ENCODE data around the gene HECTD1. TPM values are rescaled to one million over a fixed set of nuclear protein-coding genes. Genes with fewer than 3 reads are reported as not detected.

Gene HECTD1
- polyA plus RNA-seq, 2 of the 4 experiments (the other 2 are of a cell fraction), result 60.7 to 149 TPM

DNA sequence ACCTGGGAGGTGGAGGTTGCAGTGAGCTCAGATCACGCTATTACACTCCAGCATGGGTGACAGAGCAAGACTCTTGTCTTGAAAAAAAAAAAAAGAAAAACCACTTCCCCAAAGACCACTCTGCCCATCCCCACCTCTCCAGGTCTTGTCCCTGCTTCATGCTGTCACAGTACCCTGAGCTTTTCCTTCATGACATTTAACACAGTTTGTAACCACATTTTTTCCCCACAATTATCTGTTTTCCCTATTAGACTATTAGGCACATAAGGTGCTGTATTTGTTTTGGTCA lies 6.9 kb downstream of the HECTD1 start (continued):
- TF ChIP-seq, protein P1, sequence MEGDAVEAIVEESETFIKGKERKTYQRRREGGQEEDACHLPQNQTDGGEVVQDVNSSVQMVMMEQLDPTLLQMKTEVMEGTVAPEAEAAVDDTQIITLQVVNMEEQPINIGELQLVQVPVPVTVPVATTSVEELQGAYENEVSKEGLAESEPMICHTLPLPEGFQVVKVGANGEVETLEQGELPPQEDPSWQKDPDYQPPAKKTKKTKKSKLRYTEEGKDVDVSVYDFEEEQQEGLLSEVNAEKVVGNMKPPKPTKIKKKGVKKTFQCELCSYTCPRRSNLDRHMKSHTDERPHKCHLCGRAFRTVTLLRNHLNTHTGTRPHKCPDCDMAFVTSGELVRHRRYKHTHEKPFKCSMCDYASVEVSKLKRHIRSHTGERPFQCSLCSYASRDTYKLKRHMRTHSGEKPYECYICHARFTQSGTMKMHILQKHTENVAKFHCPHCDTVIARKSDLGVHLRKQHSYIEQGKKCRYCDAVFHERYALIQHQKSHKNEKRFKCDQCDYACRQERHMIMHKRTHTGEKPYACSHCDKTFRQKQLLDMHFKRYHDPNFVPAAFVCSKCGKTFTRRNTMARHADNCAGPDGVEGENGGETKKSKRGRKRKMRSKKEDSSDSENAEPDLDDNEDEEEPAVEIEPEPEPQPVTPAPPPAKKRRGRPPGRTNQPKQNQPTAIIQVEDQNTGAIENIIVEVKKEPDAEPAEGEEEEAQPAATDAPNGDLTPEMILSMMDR (IDR thresholded peaks at IDR 0.05), result no peak

DNA sequence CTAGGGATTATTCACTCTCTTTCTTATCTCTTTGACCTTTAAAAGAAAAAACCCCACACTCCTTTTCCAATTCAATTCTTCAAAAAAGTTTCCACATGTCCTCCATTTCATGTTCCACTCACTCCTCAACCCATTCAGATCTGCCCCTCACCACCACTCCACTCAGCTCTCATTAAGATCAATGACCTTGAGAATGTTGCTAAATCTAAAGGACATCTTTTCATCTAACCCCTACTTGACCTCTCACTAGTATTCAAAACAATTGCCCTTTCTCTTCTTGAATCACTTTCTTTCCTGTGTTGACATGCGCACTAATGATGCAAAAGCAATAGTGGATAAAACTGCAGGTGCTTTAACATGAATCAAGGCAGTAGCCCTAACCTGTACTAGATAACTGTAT lies 9.9 kb downstream of the HECTD1 start:
- ATAC-seq (no peak), DNase-seq (ENCODE audit: low read depth in 1 of 2, low spot score in 1 of 2) (no peak), FAIRE-seq (no peak)
- 100% methylated on average over 1 of the region's 1 CpG for WGBS (ENCODE audit: missing lambda C conversion rate)
- Histone ChIP-seq H3K4me2 (no peak overlapping the region), H3K4me1 (peaks cover 65% of the 10 kb centered on the region), H3K27ac (no peak overlapping the region), H3K4me3 (no peak overlapping the region), H3K9me3 (no peaks in the 10 kb centered on the region)
- POLR2A ChIA-PET, result no interaction called here
- TF ChIP-seq RARB (CRISPR knock-in tag; IDR thresholded peaks at IDR 0.05) (no peak), NFE2L2 (conservative IDR thresholded peaks at IDR 0.05; ENCODE audit: low read length) (no peak), RAD21 (conservative IDR thresholded peaks at IDR 0.05 in 1 of 2, IDR thresholded peaks at IDR 0.05 in 1 of 2) (no peak), TP53 (CRISPR knock-in tag; IDR thresholded peaks at IDR 0.05) (no peak), BHLHE40 (IDR thresholded peaks at IDR 0.05; ENCODE audit: low read depth, low read length) (no peak)
- TF ChIP-seq, protein P2, sequence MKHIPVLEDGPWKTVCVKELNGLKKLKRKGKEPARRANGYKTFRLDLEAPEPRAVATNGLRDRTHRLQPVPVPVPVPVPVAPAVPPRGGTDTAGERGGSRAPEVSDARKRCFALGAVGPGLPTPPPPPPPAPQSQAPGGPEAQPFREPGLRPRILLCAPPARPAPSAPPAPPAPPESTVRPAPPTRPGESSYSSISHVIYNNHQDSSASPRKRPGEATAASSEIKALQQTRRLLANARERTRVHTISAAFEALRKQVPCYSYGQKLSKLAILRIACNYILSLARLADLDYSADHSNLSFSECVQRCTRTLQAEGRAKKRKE (CRISPR knock-in tag; IDR thresholded peaks at IDR 0.05; ENCODE audit: low read depth), result no peak
- CTCF ChIA-PET, result no interaction called here

DNA sequence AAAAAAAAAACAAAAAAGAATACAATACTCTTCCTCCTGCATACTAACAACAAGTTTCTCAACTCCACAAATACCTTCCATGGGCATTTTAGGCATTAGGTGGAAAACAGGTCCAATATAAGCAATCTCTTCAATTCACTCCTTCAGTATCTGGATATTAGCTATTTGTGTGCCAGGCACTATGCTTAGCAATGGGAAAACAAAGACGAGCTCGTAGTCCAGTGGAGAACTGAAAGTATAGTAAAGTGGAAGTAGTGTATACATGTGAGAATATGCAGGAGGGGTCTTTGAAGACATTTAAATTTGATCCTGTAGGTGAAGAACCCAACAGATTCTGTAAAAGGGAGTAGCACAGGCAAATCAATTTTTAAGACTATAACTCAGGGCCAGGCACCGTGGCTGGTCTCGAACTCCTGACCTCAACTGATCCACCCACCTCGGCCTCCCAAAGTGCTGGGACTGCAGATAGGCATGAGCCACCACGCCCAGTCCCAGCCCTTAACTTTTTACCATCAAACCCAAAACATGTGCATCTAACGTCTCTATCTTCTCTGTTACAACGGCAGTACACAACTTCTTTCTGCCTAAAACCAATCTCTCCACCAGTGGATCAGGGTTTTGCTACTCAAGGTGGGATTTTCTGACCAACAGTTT lies 10.6 kb downstream of the HECTD1 start:
- POLR2A ChIA-PET, result interaction anchor here (2.4 kb wide), 1 partner anchor 10 kb away, joined by 13 read pairs; the partner anchor contains the start of gene HECTD1
- Histone ChIP-seq H3K4me2 (peak overlapping the region; percentile 62; the same call in 1 of the 3 replicates), H3K9me3 (no peaks in the 10 kb centered on the region), H3K27ac (no peak overlapping the region), H3K4me1 (peaks cover 65% of the 10 kb centered on the region), H3K4me3 (no peak overlapping the region)
- CTCF ChIA-PET, result interaction anchor here (0.9 kb wide), 1 partner anchor 13 kb away, joined by 3 read pairs; no protein-coding TSS in a partner anchor
- 89% methylated on average over 8 of the region's 8 CpGs for WGBS (ENCODE audit: missing lambda C conversion rate)
- DNase-seq (ENCODE audit: low read depth in 1 of 2, low spot score in 1 of 2) (no peak), FAIRE-seq (no peak), ATAC-seq (no peak)
- TF ChIP-seq RCOR1 (IDR thresholded peaks at IDR 0.05; ENCODE audit: low read depth, low read length) (no peak), EHF (CRISPR knock-in tag; IDR thresholded peaks at IDR 0.05) (no peak), CBX2 (IDR thresholded peaks at IDR 0.05; ENCODE audit: borderline replicate concordance, low read depth) (no peak), MAFK (IDR thresholded peaks at IDR 0.05; ENCODE audit: partially characterized antibody) (no peak), SMC3 (IDR thresholded peaks at IDR 0.05) (no peak), RAD21 (conservative IDR thresholded peaks at IDR 0.05 in 1 of 2, IDR thresholded peaks at IDR 0.05 in 1 of 2) (no peak), FOSB (CRISPR knock-in tag; IDR thresholded peaks at IDR 0.05) (no peak), NPAS2 (CRISPR knock-in tag; IDR thresholded peaks at IDR 0.05; ENCODE audit: borderline replicate concordance) (no peak), RARB (CRISPR knock-in tag; IDR thresholded peaks at IDR 0.05) (no peak)
- TF ChIP-seq, protein P3, sequence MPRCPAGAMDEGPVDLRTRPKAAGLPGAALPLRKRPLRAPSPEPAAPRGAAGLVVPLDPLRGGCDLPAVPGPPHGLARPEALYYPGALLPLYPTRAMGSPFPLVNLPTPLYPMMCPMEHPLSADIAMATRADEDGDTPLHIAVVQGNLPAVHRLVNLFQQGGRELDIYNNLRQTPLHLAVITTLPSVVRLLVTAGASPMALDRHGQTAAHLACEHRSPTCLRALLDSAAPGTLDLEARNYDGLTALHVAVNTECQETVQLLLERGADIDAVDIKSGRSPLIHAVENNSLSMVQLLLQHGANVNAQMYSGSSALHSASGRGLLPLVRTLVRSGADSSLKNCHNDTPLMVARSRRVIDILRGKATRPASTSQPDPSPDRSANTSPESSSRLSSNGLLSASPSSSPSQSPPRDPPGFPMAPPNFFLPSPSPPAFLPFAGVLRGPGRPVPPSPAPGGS (IDR thresholded peaks at IDR 0.05), result no peak
- TF ChIP-seq, protein P4, sequence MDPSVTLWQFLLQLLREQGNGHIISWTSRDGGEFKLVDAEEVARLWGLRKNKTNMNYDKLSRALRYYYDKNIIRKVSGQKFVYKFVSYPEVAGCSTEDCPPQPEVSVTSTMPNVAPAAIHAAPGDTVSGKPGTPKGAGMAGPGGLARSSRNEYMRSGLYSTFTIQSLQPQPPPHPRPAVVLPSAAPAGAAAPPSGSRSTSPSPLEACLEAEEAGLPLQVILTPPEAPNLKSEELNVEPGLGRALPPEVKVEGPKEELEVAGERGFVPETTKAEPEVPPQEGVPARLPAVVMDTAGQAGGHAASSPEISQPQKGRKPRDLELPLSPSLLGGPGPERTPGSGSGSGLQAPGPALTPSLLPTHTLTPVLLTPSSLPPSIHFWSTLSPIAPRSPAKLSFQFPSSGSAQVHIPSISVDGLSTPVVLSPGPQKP (IDR thresholded peaks at IDR 0.05; ENCODE audit: low read depth, low read length), result no peak
- TF ChIP-seq, protein P5, sequence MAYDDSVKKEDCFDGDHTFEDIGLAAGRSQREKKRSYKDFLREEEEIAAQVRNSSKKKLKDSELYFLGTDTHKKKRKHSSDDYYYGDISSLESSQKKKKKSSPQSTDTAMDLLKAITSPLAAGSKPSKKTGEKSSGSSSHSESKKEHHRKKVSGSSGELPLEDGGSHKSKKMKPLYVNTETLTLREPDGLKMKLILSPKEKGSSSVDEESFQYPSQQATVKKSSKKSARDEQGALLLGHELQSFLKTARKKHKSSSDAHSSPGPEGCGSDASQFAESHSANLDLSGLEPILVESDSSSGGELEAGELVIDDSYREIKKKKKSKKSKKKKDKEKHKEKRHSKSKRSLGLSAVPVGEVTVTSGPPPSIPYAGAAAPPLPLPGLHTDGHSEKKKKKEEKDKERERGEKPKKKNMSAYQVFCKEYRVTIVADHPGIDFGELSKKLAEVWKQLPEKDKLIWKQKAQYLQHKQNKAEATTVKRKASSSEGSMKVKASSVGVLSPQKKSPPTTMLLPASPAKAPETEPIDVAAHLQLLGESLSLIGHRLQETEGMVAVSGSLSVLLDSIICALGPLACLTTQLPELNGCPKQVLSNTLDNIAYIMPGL (CRISPR knock-in tag; IDR thresholded peaks at IDR 0.05; ENCODE audit: borderline replicate concordance), result no peak
- TF ChIP-seq, protein P6, sequence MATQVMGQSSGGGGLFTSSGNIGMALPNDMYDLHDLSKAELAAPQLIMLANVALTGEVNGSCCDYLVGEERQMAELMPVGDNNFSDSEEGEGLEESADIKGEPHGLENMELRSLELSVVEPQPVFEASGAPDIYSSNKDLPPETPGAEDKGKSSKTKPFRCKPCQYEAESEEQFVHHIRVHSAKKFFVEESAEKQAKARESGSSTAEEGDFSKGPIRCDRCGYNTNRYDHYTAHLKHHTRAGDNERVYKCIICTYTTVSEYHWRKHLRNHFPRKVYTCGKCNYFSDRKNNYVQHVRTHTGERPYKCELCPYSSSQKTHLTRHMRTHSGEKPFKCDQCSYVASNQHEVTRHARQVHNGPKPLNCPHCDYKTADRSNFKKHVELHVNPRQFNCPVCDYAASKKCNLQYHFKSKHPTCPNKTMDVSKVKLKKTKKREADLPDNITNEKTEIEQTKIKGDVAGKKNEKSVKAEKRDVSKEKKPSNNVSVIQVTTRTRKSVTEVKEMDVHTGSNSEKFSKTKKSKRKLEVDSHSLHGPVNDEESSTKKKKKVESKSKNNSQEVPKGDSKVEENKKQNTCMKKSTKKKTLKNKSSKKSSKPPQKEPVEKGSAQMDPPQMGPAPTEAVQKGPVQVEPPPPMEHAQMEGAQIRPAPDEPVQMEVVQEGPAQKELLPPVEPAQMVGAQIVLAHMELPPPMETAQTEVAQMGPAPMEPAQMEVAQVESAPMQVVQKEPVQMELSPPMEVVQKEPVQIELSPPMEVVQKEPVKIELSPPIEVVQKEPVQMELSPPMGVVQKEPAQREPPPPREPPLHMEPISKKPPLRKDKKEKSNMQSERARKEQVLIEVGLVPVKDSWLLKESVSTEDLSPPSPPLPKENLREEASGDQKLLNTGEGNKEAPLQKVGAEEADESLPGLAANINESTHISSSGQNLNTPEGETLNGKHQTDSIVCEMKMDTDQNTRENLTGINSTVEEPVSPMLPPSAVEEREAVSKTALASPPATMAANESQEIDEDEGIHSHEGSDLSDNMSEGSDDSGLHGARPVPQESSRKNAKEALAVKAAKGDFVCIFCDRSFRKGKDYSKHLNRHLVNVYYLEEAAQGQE (IDR thresholded peaks at IDR 0.05), result no peak
